Liver (tissue), 3 donors: ENCODE data around the gene GFI1.

ENCODE experiments used
- JUND ChIP-seq, 2 donors: IDR thresholded peaks; 2 replicates each; pipeline ENCODE4 v1.6.1; 2016; ENCODE audit warnings: antibody characterized with exemption in 2 of 2
- YY1 ChIP-seq: IDR thresholded peaks from 2 replicates; pipeline ENCODE4 v1.6.1; 2016; ENCODE audit warnings: antibody characterized with exemption, mild to moderate bottlenecking
- TF ChIP-seq, protein P1 (sequence below): fragments of 150-350 bp; IDR thresholded peaks from 2 replicates; pipeline ENCODE4 v1.5.1; 2017; ENCODE audit warnings: improper control_type of control experiment, low read depth, low read length; ENCODE audit not compliant: missing input control
- TF ChIP-seq, protein P2 (sequence below): IDR thresholded peaks from 2 replicates; pipeline ENCODE4 v1.6.1; 2016; ENCODE audit warnings: antibody characterized with exemption
- TF ChIP-seq, protein P3 (sequence below): IDR thresholded peaks from 2 replicates; pipeline ENCODE4 v1.6.1; 2016; ENCODE audit warnings: antibody characterized with exemption
- donor health status: healthy.
- donor health status: healthy.

DNA sequence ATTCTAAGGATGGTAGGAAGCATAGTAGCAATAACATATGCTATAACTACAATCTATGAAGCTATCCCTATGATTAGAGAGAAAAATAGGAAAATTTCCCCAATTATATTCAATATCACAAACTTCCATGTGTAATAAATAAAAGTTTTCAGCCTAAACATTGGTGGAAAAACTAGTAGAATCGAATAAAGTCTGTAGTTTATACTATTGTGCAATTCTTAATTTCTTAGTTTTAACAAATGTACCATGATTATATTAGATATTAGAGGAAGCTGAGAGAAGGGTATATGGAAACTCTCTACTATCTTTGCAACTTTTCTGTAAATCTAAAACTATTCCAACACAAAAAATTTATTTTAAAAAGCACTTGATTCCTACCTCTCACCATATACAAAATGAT lies 13.8 kb upstream of the GFI1 start:
- TF ChIP-seq, protein P1, sequence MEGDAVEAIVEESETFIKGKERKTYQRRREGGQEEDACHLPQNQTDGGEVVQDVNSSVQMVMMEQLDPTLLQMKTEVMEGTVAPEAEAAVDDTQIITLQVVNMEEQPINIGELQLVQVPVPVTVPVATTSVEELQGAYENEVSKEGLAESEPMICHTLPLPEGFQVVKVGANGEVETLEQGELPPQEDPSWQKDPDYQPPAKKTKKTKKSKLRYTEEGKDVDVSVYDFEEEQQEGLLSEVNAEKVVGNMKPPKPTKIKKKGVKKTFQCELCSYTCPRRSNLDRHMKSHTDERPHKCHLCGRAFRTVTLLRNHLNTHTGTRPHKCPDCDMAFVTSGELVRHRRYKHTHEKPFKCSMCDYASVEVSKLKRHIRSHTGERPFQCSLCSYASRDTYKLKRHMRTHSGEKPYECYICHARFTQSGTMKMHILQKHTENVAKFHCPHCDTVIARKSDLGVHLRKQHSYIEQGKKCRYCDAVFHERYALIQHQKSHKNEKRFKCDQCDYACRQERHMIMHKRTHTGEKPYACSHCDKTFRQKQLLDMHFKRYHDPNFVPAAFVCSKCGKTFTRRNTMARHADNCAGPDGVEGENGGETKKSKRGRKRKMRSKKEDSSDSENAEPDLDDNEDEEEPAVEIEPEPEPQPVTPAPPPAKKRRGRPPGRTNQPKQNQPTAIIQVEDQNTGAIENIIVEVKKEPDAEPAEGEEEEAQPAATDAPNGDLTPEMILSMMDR = no peak
- TF ChIP-seq YY1 (no peak), JUND (IDR thresholded peaks at IDR 0.05) (no peak)
- TF ChIP-seq, protein P2, sequence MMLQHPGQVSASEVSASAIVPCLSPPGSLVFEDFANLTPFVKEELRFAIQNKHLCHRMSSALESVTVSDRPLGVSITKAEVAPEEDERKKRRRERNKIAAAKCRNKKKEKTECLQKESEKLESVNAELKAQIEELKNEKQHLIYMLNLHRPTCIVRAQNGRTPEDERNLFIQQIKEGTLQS = no peak
- TF ChIP-seq, protein P3, sequence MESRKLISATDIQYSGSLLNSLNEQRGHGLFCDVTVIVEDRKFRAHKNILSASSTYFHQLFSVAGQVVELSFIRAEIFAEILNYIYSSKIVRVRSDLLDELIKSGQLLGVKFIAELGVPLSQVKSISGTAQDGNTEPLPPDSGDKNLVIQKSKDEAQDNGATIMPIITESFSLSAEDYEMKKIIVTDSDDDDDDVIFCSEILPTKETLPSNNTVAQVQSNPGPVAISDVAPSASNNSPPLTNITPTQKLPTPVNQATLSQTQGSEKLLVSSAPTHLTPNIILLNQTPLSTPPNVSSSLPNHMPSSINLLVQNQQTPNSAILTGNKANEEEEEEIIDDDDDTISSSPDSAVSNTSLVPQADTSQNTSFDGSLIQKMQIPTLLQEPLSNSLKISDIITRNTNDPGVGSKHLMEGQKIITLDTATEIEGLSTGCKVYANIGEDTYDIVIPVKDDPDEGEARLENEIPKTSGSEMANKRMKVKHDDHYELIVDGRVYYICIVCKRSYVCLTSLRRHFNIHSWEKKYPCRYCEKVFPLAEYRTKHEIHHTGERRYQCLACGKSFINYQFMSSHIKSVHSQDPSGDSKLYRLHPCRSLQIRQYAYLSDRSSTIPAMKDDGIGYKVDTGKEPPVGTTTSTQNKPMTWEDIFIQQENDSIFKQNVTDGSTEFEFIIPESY = no peak
